ENCODE results near the gene IQCE. TPM values are rescaled to one million over a fixed set of nuclear protein-coding genes. Genes with fewer than 3 reads are reported as not detected.

IQCE gene
- total RNA-seq, 1 donor from 2014 or later, result 12.0 TPM

DNA sequence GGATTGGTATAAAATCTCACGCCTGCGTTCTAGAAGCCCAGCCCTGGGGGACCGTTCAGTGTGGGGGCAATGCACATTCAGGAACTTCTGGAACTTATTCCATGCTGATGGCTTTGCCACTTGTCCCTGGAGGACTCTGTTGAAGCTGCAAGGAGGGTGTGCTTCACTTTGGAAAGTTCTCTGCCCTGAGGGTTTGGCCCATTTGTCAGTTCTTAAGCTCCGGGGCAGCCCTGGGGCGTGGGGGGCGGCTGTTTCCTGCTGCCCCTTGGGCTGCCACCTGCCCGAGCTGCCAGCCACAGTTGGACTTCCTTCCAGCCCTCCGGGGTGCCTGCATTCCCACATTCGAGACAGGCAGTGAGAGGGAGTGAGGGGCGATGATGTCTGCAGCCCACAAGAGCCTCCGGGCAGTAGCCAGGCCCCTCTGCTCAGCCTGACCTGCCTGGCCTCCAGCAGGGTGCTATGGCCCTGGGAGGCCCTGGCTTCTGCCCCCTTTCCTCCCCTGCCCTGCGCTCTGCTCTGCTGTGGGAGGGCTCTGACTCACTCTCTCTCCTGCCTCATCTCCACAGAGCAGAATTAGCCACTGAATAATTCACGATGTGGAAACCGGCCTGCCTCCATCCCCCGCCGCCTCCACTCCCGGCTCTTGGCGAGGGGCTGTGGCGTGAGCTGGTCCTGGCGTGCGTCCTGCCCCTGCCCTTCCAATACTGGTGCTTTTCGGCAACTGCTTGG, 74.9 kb downstream of the IQCE start:
- H3K27me3 Mint-ChIP-seq (ENCODE audit: unreplicated experiment), result peaks cover 7% of the 10 kb centered on the region
- peak overlapping the region; percentile 79 for H3K27ac Mint-ChIP-seq (ENCODE audit: unreplicated experiment)
- no peaks in the 10 kb centered on the region for H3K36me3 Mint-ChIP-seq (ENCODE audit: unreplicated experiment)
- peak overlapping the region; percentile 91 for H3K4me3 Mint-ChIP-seq (ENCODE audit: unreplicated experiment)
- TF ChIP-seq, protein P1, sequence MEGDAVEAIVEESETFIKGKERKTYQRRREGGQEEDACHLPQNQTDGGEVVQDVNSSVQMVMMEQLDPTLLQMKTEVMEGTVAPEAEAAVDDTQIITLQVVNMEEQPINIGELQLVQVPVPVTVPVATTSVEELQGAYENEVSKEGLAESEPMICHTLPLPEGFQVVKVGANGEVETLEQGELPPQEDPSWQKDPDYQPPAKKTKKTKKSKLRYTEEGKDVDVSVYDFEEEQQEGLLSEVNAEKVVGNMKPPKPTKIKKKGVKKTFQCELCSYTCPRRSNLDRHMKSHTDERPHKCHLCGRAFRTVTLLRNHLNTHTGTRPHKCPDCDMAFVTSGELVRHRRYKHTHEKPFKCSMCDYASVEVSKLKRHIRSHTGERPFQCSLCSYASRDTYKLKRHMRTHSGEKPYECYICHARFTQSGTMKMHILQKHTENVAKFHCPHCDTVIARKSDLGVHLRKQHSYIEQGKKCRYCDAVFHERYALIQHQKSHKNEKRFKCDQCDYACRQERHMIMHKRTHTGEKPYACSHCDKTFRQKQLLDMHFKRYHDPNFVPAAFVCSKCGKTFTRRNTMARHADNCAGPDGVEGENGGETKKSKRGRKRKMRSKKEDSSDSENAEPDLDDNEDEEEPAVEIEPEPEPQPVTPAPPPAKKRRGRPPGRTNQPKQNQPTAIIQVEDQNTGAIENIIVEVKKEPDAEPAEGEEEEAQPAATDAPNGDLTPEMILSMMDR (IDR thresholded peaks at IDR 0.05; ENCODE audit: partially characterized antibody, unreplicated experiment), result no peak
- peaks cover 10% of the 10 kb centered on the region for H3K4me1 Mint-ChIP-seq (ENCODE audit: low read depth, unreplicated experiment)
- peaks cover 11% of the 10 kb centered on the region for H3K9me3 Mint-ChIP-seq (ENCODE audit: unreplicated experiment)
- peak; percentile 61 for DNase-seq

DNA sequence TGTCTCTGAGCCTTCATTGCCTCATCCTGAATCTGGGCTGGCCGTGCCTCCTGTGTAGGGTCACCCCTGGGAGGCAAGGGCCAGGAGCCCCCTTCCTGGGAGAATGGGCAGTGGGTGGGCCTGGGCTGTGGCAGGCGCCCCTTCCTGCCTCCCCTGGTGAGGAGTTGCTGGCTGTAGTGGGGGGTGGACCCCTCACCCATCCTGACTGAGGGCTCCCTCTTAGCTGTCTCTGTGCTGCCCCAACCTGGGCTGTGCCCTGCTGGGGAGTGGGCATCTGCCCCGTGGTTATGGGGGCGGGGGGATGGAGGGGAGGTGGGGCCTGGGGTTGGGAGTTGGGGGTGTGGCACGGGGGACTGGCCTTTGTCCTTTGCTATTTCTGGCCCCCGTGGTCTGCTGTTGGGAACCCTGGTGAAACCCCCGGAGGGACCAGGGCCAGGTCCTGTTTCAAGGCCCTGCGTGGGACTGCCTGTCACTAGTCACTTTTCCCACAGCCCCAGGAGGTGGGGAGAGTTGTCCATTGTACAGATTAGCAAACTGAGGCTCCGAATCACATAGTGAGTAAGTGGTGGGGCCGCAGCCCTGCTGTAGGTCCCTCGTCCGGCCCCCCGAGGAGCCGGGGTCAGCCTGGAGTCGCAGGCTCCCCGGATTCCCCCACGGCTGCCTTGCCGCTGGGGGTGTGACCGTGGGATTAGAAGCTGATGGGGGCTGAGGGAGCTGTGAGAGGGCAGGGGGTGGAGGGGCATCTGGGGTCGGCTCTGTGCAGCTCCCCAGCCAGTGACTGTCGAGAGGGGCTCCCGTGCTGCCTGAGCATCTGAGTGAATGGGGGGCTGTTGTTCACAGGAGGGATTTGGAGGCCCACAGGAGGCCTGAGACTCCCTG, 75.7 kb downstream of the IQCE start:
- TF ChIP-seq, protein P1 (IDR thresholded peaks at IDR 0.05; ENCODE audit: partially characterized antibody, unreplicated experiment), result no peak
- H3K9me3 Mint-ChIP-seq (ENCODE audit: unreplicated experiment), result peaks cover 11% of the 10 kb centered on the region
- peaks cover 10% of the 10 kb centered on the region for H3K4me1 Mint-ChIP-seq (ENCODE audit: low read depth, unreplicated experiment)
- H3K4me3 Mint-ChIP-seq (ENCODE audit: unreplicated experiment), result peak overlapping the region; percentile 91
- peak; percentile 20 for DNase-seq
- peaks cover 4% of the 10 kb centered on the region for H3K27me3 Mint-ChIP-seq (ENCODE audit: unreplicated experiment)
- no peaks in the 10 kb centered on the region for H3K36me3 Mint-ChIP-seq (ENCODE audit: unreplicated experiment)
- peak overlapping the region; percentile 22 for H3K27ac Mint-ChIP-seq (ENCODE audit: unreplicated experiment)

DNA sequence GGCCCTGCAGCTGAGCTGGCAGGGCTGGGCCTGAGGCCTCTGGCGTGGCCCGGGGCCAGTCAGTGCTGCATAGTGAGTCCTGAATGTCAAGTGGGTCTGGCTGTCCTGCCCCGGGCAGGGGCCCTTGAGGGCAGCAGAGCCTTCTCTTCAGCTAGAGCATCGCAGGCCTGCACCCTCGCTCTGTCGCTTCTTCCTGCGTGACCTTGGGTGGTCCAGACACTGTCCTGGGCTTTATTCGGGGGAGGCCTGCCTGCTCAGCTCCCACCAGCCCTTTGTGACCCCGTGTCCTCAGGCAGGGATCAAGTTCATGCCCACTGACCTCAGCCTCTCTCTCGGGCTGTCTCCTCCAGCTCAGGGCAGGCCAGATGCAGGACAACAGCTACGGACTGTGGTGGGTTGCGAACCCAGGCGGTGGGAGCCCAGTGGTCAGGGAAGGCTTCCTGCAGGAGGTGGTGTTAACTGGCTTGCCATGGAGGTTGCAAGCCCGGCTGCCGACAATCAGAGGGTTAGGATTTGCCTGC, 76.4 kb downstream of the IQCE start:
- Mint-ChIP-seq H3K4me3 (ENCODE audit: unreplicated experiment) (peak overlapping the region; percentile 73), H3K9me3 (ENCODE audit: unreplicated experiment) (peaks cover 11% of the 10 kb centered on the region), H3K4me1 (ENCODE audit: low read depth, unreplicated experiment) (peaks cover 10% of the 10 kb centered on the region), H3K27ac (ENCODE audit: unreplicated experiment) (no peak overlapping the region), H3K36me3 (ENCODE audit: unreplicated experiment) (no peaks in the 10 kb centered on the region), H3K27me3 (ENCODE audit: unreplicated experiment) (peaks cover 4% of the 10 kb centered on the region)
- no peak for DNase-seq
- TF ChIP-seq, protein P1 (IDR thresholded peaks at IDR 0.05; ENCODE audit: partially characterized antibody, unreplicated experiment), result no peak

DNA sequence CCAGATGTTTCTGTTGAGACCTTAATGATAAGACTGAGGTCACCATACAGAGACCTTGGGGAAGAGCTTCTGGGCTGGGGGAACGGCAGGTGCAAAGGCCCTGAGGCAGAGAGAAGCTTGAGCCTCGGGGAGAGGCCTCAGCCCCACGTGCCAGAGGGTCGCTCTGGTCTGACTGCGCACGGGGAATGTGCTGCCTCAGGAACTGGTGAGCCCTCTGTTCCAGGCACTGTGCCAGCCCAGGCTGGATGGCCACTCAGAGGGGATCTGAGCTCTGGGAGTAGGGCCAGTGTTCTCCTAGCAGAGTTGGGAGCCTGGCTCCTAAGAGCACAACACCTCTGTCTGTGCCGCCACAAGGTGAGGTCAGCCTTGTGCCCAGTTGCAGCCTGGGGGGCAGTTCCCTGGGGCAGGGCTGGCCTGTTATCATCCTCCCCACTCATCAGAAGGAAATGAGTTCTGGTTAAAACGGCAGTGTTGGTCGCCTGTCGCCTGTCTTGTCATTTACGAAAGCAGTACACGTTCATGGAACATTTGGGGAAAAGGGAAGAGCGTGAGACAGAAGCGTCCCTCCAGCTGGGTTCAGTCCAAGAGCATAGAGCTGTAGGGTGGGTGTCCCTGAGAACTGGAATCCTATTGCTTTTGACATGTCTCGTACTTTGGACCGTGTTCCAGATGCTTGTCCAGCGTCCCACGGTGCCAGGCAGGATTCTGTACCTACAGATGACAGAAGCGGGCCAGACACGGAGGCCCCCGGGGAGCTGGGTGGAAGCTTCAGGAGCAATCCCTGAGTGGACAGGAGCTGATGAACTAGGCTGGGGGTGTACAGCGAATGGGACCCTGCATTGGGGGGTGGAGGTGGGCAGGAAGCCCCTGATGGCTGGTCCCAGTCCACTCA, 77.3 kb downstream of the IQCE start:
- Mint-ChIP-seq H3K4me1 (ENCODE audit: low read depth, unreplicated experiment) (peaks cover 13% of the 10 kb centered on the region), H3K4me3 (ENCODE audit: unreplicated experiment) (peak overlapping the region; percentile 58), H3K36me3 (ENCODE audit: unreplicated experiment) (no peaks in the 10 kb centered on the region), H3K27ac (ENCODE audit: unreplicated experiment) (peak overlapping the region; percentile 14), H3K9me3 (ENCODE audit: unreplicated experiment) (peaks cover 11% of the 10 kb centered on the region), H3K27me3 (ENCODE audit: unreplicated experiment) (peaks cover 2% of the 10 kb centered on the region)
- TF ChIP-seq, protein P1 (IDR thresholded peaks at IDR 0.05; ENCODE audit: partially characterized antibody, unreplicated experiment), result no peak
- peak; percentile 18 for DNase-seq

All from glutamatergic neuron (in vitro differentiated cells).